ENCODE results near the gene MRPS22.

DNA sequence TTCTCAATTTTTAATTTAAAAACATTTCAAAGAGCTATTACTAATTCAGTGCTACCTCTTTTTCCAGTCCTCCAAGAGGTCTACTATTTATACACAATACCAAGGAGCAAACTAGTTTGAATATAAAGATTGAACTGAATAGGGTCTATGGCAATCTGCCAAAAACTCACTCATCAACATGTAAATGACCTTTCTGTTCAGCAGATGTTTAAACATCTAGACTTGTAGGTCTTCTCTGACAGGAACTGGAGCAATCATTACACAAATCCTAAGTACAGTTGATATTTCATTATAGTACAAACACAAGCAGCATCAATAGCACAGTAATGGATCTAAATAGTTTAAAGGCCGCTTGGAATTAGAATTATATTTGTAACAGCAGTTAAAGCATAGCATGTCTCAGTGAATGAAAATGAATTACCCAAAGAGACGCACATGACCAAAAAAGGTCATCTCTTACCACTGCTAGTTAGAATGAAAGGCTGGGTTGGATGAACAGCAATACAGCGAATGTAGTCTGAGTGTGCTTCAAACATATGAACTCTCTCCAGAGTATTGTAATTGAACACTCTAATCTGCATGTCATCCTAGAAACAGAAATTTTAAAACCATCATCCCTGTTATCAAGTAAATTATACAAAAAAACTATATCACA lies 34.9 kb downstream of the MRPS22 start:
- no peak for TF ChIP-seq TAF1 (IDR thresholded peaks at IDR 0.05; ENCODE audit: borderline replicate concordance, insufficient read depth, low read length)
- TF ChIP-seq FOXP2 (optimal IDR thresholded peaks at IDR 0.05; ENCODE audit: borderline replicate concordance, extremely low read depth, extremely low read length, insufficient read depth), result no peak
- TF ChIP-seq POLR2AphosphoS5 (IDR thresholded peaks at IDR 0.05; ENCODE audit: low read depth, low read length), result no peak
